Activated CD4-positive, alpha-beta T cell treated with anti-CD3 and anti-CD28 coated beads, Interleukin-2, amount 10 ng/mL, durations not matched to agents 7 days and 5 days (primary cell): ENCODE results near the gene TNK2. TPM values are rescaled to one million over a fixed set of nuclear protein-coding genes. Genes with fewer than 3 reads are reported as not detected.
A peak's percentile ranks its signal among the peaks of the same experiment; 100 is the strongest.
"Not testable (repeated sequence)": the region's sequence is repeated elsewhere in the genome, so short reads cannot be mapped to it uniquely, and the experiment has no call there.

ENCODE experiments used
- CTCF ChIA-PET: fragments of 350-600 bp; sonication (Branson Sonifier 250); formaldehyde crosslinking; loops from one replicate; lab custom pipeline; 2021; ENCODE audit warnings: antibody characterized with exemption; lab: Charles Lee
- POLR2A ChIA-PET: fragments of 350-600 bp; sonication (Branson Sonifier 250); formaldehyde crosslinking; loops from one replicate; lab custom pipeline; 2021; ENCODE audit warnings: antibody characterized with exemption; lab: Charles Lee
- DNase-seq: peaks from one replicate; pipeline ENCODE4 v3.0.0-alpha.2; 2020
- H3K27ac Mint-ChIP-seq: one replicate; pipeline ENCODE4 v1.8.0; 2021; ENCODE audit warnings: mild to moderate bottlenecking, moderate library complexity, mixed read lengths
- H3K27me3 Mint-ChIP-seq: one replicate; pipeline ENCODE4 v1.8.0; 2021; ENCODE audit warnings: mixed read lengths
- H3K36me3 Mint-ChIP-seq: one replicate; pipeline ENCODE4 v1.8.0; 2021; ENCODE audit warnings: low read depth, mixed read lengths
- H3K4me1 Mint-ChIP-seq: one replicate; pipeline ENCODE4 v1.8.0; 2021; ENCODE audit warnings: mixed read lengths
- H3K4me3 Mint-ChIP-seq: one replicate; pipeline ENCODE4 v1.8.0; 2021; ENCODE audit warnings: mild to moderate bottlenecking, moderate library complexity, mixed read lengths
- H3K9me3 Mint-ChIP-seq: one replicate; pipeline ENCODE4 v1.8.0; 2021; ENCODE audit warnings: mixed read lengths
- total RNA-seq, 2 experiments: library from RNA; stranded (reverse); gene quantifications; one replicate each; pipeline ENCODE4 v1.2.3, GENCODE V29; 2021

The TNK2 gene
- total RNA-seq, 2 experiments from 2014 or later = 121 to 136 TPM

DNA sequence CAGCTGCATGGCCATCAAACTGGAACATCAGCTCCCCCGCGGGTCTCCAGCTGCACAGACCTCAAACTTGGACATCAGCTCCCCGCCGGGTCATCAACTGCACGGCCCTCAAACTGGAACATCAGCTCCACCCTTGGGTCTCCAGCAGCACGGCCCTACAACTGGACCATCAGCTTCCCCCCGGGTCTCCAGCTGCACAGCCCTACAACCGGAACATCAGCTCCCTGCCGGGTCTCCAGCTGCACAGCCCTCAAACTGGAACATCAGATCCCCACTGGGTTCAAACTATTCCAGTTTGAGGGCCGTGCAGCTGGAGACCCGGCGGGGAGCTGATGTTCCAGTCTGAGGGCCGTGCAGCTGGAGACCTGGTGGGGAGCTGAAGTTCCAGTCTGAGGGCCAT is 32.5 kb upstream of the TNK2 start:
- not testable (repeated sequence) for H3K9me3 Mint-ChIP-seq, H3K4me3 Mint-ChIP-seq, H3K27me3 Mint-ChIP-seq, H3K27ac Mint-ChIP-seq, DNase-seq, H3K4me1 Mint-ChIP-seq, H3K36me3 Mint-ChIP-seq
- POLR2A ChIA-PET = interaction anchor here (0.8 kb wide), 1 partner anchor 59 kb away, joined by 5 read pairs; no protein-coding TSS in a partner anchor
- CTCF ChIA-PET = interaction anchor here (0.7 to 3.7 kb wide), 3 partner anchors 46 to 1815 kb away, joined by 3 to 12 read pairs (median 4); no protein-coding TSS in a partner anchor

DNA sequence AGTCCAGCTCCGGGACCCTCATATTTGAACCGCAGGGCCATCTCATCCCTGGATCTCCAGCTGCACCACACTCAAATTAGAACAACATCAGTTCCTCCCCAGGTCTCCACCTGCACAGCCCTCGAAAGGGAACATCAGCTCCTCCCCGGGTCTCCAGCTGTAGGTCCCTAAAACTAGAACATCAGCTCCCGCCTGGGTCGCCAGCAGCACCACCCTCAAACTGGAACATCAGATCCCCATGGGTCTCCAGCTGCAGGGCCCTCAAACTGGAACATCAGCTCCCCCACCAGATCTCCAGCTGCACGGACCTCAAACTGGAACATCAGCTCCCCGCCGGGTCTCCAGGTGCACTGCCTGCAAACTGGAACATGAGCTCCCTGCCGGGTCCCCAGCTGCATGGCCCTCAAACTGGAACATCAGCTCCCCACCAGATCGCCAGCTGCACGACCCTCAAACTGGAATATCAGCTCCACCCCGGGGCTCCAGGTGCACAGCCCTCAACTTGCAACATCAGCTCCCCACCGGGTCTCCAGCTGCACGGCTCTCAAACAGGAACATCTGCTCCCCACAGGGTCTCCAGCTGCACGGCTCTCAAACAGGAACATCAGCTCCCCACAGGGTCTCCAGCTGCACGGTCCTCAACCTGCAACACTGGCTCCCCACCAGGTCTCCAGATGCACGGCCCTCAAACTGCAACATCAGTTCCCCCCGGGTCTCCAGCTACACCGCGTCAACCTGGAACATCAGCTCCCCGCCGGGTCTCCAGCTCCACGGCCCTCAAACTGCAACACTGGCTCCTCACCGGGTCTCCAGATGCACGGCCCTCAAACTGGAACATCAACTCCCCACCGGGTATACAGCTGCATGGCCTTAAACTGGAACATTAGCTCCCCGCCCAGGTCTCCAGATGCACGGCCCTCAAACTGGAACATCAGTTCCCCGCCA is 31.4 kb upstream of the TNK2 start:
- POLR2A ChIA-PET, DNase-seq, H3K27me3 Mint-ChIP-seq, H3K36me3 Mint-ChIP-seq, H3K27ac Mint-ChIP-seq, H3K4me1 Mint-ChIP-seq, H3K9me3 Mint-ChIP-seq, H3K4me3 Mint-ChIP-seq: not testable (repeated sequence)
- CTCF ChIA-PET = interaction anchor here (1.2 to 3.7 kb wide), 2 partner anchors 45 to 210 kb away, joined by 4 to 12 read pairs; no protein-coding TSS in a partner anchor

DNA sequence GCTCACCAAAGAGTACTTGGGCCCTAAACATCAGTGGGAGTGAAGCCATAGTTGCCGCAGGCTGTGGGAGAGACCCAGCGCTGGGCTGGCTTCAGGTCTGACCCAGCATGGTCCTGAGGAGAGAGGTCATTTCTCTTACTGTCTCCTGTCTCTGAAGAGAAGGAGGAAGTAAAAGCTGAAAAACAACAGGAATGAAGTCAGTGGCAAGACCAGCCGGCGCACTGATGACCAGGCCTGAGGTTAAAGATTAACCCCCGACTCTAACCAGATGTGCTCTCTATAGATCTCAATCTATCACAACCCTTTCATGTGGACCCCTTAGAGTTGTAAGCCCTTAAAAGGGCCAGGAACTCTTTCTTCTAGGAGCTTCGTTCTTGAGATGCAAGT is 24.7 kb upstream of the TNK2 start:
- DNase-seq, H3K4me3 Mint-ChIP-seq, POLR2A ChIA-PET, H3K36me3 Mint-ChIP-seq, H3K9me3 Mint-ChIP-seq, H3K27ac Mint-ChIP-seq, H3K4me1 Mint-ChIP-seq, H3K27me3 Mint-ChIP-seq: not testable (repeated sequence)
- CTCF ChIA-PET = interaction anchor here (0.8 to 2.2 kb wide), 3 partner anchors 10 to 18 kb away, joined by 5 to 10 read pairs (median 5); no protein-coding TSS in a partner anchor

DNA sequence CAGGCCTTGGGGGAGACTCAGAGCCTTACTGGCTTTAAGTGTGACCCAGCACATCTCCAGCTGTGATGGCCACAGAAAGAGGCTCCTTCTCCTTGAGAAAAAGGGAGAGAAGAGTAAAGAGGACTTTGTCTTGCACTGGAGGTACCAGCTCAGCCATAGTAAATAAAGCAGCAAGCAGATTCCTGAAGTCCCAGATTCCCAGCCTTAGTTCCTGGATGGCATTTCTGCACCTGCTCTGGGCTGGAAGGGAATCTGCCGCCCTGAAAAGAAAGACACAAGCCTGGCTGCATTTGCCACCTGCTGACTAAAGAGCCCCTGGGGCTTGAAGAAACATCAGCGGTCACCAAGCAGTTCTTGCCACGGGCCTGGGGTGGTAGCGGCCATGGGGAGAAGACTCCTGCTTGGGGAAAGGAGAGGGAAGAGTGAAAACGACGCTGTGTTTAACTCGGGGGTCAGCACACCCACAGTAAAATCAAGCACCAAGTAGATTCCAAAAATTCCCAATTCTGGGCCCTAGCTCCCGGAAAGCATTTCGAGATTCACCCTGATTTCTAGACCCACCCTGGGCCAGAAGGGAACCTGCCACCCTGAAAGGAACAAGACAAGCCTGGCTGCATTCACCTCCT is 24.2 kb upstream of the TNK2 start:
- H3K27ac Mint-ChIP-seq = no peak overlapping the region
- H3K9me3 Mint-ChIP-seq = no peaks in the 10 kb centered on the region
- H3K4me1 Mint-ChIP-seq = no peaks in the 10 kb centered on the region
- CTCF ChIA-PET = interaction anchor here (1.9 to 2.2 kb wide), 2 partner anchors 9 to 17 kb away, joined by 5 to 10 read pairs; no protein-coding TSS in a partner anchor
- POLR2A ChIA-PET = no interaction called here
- no peaks in the 10 kb centered on the region for H3K36me3 Mint-ChIP-seq
- DNase-seq = no peak
- no peaks in the 10 kb centered on the region for H3K27me3 Mint-ChIP-seq
- H3K4me3 Mint-ChIP-seq = no peak overlapping the region

DNA sequence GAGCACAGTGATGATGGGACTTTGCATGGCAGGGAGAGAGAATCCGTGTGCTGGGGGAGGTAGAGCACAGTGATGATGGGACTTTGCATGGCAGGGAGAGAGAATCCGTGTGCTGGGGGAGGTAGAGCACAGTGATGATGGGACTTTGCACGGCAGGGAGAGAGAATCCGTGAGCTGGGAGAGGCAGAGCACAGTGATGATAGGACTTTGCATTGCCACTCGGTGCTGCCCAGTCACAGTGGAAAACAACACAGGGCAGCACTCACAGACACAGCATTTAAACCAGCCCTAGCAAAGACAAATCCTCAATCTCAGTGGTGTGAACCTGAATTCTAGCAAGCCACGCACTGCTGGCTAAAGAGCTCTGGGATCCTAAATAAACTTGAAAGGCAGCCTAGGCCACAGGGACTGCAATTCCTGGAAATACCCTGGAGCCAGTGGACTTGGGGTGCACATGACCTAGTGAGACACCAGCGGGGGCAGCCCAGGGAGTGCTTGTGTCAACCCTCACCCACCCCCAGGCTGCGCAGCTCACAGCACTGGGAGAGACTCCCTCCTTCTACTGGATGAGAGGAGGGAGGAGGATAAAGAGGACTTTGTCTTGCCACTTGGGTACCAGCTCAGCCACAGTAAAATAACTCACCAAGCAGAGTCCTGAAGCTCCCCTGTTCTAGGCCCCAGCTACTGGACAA is 23.4 kb upstream of the TNK2 start:
- DNase-seq = no peak
- Mint-ChIP-seq H3K27ac (no peak overlapping the region), H3K36me3 (no peaks in the 10 kb centered on the region), H3K4me1 (no peaks in the 10 kb centered on the region), H3K4me3 (no peak overlapping the region), H3K9me3 (no peaks in the 10 kb centered on the region), H3K27me3 (no peaks in the 10 kb centered on the region)
- POLR2A ChIA-PET = no interaction called here
- CTCF ChIA-PET = no interaction called here

DNA sequence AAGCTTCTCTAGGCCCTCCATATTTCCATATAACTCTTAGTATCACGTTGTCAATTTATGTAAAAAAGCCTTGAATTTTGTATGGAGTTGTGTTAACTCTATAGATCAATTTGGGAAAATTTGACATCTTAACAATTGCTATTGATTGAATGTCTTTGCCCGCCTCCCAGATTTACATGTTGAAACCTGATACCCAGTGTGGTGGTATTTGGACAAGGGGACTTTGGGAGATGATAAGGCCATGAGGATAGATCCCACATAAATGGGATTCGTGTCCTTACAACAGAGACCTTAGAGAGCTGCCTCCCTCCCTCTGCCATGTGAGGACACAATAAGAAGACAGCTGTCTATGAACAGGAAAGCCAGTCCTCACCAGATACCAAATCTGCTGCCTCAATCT is 21.1 kb upstream of the TNK2 start:
- CTCF ChIA-PET = no interaction called here
- H3K27ac Mint-ChIP-seq = no peak overlapping the region
- DNase-seq = no peak
- no peaks in the 10 kb centered on the region for H3K27me3 Mint-ChIP-seq
- H3K4me1 Mint-ChIP-seq = no peaks in the 10 kb centered on the region
- H3K4me3 Mint-ChIP-seq = no peak overlapping the region
- no peaks in the 10 kb centered on the region for H3K36me3 Mint-ChIP-seq
- POLR2A ChIA-PET = no interaction called here
- no peaks in the 10 kb centered on the region for H3K9me3 Mint-ChIP-seq

DNA sequence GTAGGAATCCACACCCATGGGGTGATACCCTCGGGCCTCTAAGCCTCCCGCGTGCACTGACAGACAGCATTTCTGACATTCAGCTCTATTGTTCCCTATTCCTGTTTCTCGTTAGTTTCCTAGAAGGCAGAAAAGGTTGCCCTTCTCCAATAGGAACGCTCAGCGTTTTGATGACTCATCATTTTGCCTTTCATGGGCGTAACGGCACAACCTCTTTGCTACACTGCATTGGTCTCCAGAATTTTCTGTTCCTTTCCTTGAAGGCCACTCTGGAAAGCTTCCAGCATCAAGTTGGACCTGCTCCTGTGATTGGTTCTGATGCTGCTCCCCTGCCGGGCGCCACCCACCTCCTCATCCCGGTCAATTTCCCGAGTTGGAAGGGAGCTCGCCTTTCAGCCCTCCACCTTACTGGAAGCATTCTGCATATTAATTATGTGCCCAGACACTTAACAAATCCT is 13.0 kb upstream of the TNK2 start:
- Mint-ChIP-seq H3K4me3 (no peak overlapping the region), H3K27me3 (peaks cover 10% of the 10 kb centered on the region), H3K4me1 (peaks cover 5% of the 10 kb centered on the region), H3K9me3 (no peaks in the 10 kb centered on the region), H3K27ac (no peak overlapping the region), H3K36me3 (no peaks in the 10 kb centered on the region)
- DNase-seq = no peak
- CTCF ChIA-PET = interaction anchor here (0.8 kb wide), 1 partner anchor 10 kb away, joined by 3 read pairs; no protein-coding TSS in a partner anchor
- POLR2A ChIA-PET = no interaction called here

DNA sequence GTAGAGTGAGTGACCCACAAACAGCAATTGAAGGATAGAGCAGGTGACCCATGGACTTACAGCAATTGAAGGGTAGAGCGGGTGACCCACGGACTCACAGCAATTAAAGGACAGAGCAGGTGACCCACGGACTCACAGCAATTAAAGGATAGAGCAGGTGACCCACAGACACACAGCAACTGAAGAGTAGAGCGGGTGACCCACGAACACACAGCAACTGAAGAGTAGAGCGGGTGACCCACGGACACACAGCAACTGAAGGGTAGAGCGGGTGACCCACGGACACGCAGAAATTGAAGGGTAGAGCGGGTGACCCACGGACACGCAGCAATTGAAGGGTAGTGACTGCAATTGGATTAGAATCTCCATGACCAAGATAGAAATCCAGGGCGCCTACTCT is 9.8 kb upstream of the TNK2 start:
- Mint-ChIP-seq H3K4me3 (no peak overlapping the region), H3K27ac (no peak overlapping the region), H3K36me3 (no peaks in the 10 kb centered on the region), H3K4me1 (peaks cover 13% of the 10 kb centered on the region), H3K27me3 (peaks cover 9% of the 10 kb centered on the region), H3K9me3 (no peaks in the 10 kb centered on the region)
- ChIA-PET CTCF (interaction anchor here (0.8 to 7.3 kb wide), 2 partner anchors 25 to 59 kb away, joined by 4 to 90 read pairs; no protein-coding TSS in a partner anchor), POLR2A (no interaction called here)
- no peak for DNase-seq

DNA sequence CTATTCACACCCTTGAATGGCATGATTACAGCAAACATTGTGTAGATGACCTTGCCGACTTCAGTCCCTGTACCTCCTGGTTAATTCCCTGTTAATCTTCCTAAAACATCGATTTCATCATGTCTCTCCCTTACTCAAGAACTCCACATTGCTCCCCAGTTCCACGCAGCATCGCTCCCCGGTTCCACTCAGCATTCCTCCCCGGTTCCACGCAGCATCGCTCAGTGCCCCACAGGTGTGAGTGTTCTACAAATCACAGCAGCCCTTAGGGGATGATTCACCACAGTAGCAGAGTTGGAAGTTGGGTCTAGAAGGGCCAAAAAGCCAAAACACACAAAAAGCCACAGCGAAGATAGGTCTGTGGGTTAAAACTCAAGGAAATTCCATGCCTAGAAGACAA is 8.6 kb upstream of the TNK2 start:
- DNase-seq = no peak
- no peak overlapping the region for H3K4me3 Mint-ChIP-seq
- H3K36me3 Mint-ChIP-seq = no peaks in the 10 kb centered on the region
- ChIA-PET CTCF (interaction anchor here (1.5 to 7.3 kb wide), 3 partner anchors 24 to 64 kb away, joined by 5 to 90 read pairs (median 25); no protein-coding TSS in a partner anchor), POLR2A (no interaction called here)
- no peaks in the 10 kb centered on the region for H3K9me3 Mint-ChIP-seq
- H3K27me3 Mint-ChIP-seq = peaks cover 9% of the 10 kb centered on the region
- peaks cover 13% of the 10 kb centered on the region for H3K4me1 Mint-ChIP-seq
- no peak overlapping the region for H3K27ac Mint-ChIP-seq

DNA sequence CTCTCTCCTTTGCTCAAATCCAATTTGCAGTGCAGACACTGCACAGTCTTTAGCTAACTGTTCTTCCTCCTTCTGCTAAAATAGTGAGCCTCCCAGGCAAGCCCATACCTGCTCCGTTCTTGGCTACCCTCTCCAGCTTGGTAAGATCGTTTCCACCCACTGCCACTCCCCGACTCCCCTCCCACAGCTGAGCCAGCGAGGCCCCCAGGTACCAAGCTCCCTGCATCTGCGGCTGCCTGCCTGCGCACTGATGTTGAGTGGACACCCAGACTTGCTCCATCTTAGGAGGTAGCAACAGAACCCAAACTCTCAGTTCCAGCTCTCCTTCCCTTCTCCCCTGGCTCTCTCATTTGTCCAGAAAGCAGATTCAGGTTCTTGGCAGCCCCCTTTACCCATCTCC is 7.9 kb upstream of the TNK2 start:
- Mint-ChIP-seq H3K4me3 (no peak overlapping the region), H3K27me3 (peaks cover 9% of the 10 kb centered on the region), H3K9me3 (no peaks in the 10 kb centered on the region), H3K27ac (no peak overlapping the region), H3K4me1 (peaks cover 13% of the 10 kb centered on the region), H3K36me3 (no peaks in the 10 kb centered on the region)
- ChIA-PET POLR2A (interaction anchor here (0.5 kb wide), 1 partner anchor 22 kb away, joined by 3 read pairs; no protein-coding TSS in a partner anchor), CTCF (interaction anchor here (1.0 to 7.3 kb wide), 11 partner anchors 9 to 370 kb away, joined by 3 to 90 read pairs (median 5); no protein-coding TSS in a partner anchor)
- DNase-seq = no peak

DNA sequence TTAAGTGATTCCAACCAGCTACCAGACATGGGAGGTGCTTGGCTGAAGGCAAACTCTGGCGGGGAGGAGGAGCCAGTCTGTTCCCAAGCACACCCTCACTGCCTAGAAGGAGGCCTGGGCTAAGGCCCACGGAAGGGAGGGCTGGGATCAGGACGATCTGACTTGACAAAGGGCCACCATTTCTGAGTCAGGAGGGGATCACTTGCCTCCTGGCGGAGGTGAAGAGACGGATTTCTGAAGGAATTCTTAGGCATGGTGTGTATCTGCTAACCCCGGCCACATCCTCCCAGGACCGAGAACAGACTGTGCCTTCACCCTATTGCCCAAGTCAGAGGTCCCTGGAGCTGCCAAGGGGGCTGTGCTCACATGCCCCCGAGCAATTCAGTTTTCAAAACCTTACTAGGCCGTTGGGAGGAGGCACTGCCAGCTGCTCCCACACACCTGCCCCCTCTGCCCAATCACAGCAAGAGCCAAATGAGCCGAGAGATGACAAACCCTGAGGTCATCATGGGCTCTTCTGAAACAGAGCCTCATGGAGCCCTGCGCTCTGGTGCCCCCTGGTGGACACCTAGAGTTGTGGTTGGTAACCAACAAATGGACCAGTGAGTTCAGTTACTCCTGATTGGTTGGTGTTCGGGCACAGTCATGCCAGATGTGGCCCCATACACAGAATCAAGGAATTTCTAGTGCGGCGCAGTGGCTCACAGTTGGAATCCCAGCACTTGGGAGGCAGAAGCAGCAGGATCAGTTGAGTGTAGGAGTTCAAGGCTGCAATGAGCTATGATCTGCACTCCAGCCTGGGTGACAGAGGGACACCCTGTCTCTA is 6.5 kb upstream of the TNK2 start:
- Mint-ChIP-seq H3K4me3 (no peak overlapping the region), H3K9me3 (no peaks in the 10 kb centered on the region)

More for the DNA sequence above, 6.5 kb upstream of the TNK2 start:
- peak; percentile 96 for DNase-seq
- Mint-ChIP-seq H3K27ac (peak overlapping the region; percentile 72), H3K4me1 (peaks cover 16% of the 10 kb centered on the region), H3K36me3 (no peaks in the 10 kb centered on the region), H3K27me3 (peaks cover 9% of the 10 kb centered on the region)
- POLR2A ChIA-PET = no interaction called here
- CTCF ChIA-PET = interaction anchor here (0.6 to 7.3 kb wide), 22 partner anchors 8 to 1602 kb away, joined by 3 to 90 read pairs (median 4); no protein-coding TSS in a partner anchor
